ENCODE data around the gene CDH4.

CDH4 gene

GRCh38 chr20:61556673-61557072 lies 304.6 kb downstream of the CDH4 start:
- Histone ChIP-seq H3K36me3 (ENCODE audit: control insufficient read depth in 5 of 5, insufficient read depth in 5 of 5, low read length in 5 of 5) (no peaks in the 10 kb centered on the region), H3K27ac (ENCODE audit: low read depth, low read length) (no peak overlapping the region), H3K4me1 (ENCODE audit: control insufficient read depth in 5 of 5, insufficient read depth in 5 of 5, low read length in 5 of 5) (no peaks in the 10 kb centered on the region), H3K27me3 (ENCODE audit: control insufficient read depth in 5 of 5, insufficient read depth in 4 of 5, low read length in 5 of 5) (peaks cover 0 to 13% (median 0%) of the 10 kb centered on the region in 5 donors), H3K9me3 (ENCODE audit: control insufficient read depth in 5 of 5, low read length in 5 of 5) (peaks cover 0 to 5% (median 2%) of the 10 kb centered on the region in 5 donors), H3K9ac (ENCODE audit: low read length in 5 of 5) (no peak overlapping the region), H3K4me3 (ENCODE audit: low read depth in 1 of 5, low read length in 5 of 5) (no peak overlapping the region)

GRCh38 chr20:61557621-61558020 lies 305.6 kb downstream of the CDH4 start:
- Histone ChIP-seq H3K27ac (ENCODE audit: low read depth, low read length) (no peak overlapping the region), H3K36me3 (ENCODE audit: control insufficient read depth in 5 of 5, insufficient read depth in 5 of 5, low read length in 5 of 5) (no peaks in the 10 kb centered on the region), H3K27me3 (ENCODE audit: control insufficient read depth in 5 of 5, insufficient read depth in 4 of 5, low read length in 5 of 5) (peaks cover 0 to 13% (median 0%) of the 10 kb centered on the region in 5 donors), H3K9me3 (ENCODE audit: control insufficient read depth in 5 of 5, low read length in 5 of 5) (peaks cover 0 to 4% (median 0%) of the 10 kb centered on the region in 5 donors), H3K4me3 (ENCODE audit: low read depth in 1 of 5, low read length in 5 of 5) (no peak overlapping the region), H3K4me1 (ENCODE audit: control insufficient read depth in 5 of 5, insufficient read depth in 5 of 5, low read length in 5 of 5) (no peaks in the 10 kb centered on the region), H3K9ac (ENCODE audit: low read length in 5 of 5) (no peak overlapping the region)

- H3K9ac ChIP-seq (ENCODE audit: low read length in 5 of 5): no peak overlapping the region
- H3K9me3 ChIP-seq (ENCODE audit: control insufficient read depth in 5 of 5, low read length in 5 of 5): peaks cover 0 to 4% (median 0%) of the 10 kb centered on the region in 5 donors
- H3K4me3 ChIP-seq (ENCODE audit: low read depth in 1 of 5, low read length in 5 of 5): no peak overlapping the region
- no peak overlapping the region for H3K27ac ChIP-seq (ENCODE audit: low read depth, low read length)
- peaks cover 0 to 13% (median 5%) of the 10 kb centered on the region in 5 donors for H3K27me3 ChIP-seq (ENCODE audit: control insufficient read depth in 5 of 5, insufficient read depth in 4 of 5, low read length in 5 of 5)
- no peaks in the 10 kb centered on the region for H3K4me1 ChIP-seq (ENCODE audit: control insufficient read depth in 5 of 5, insufficient read depth in 5 of 5, low read length in 5 of 5)
- no peaks in the 10 kb centered on the region for H3K36me3 ChIP-seq (ENCODE audit: control insufficient read depth in 5 of 5, insufficient read depth in 5 of 5, low read length in 5 of 5)
Observed at GRCh38 chr20:61558726-61559125, 306.7 kb downstream of the CDH4 start.

- Histone ChIP-seq H3K36me3 (ENCODE audit: control insufficient read depth in 5 of 5, insufficient read depth in 5 of 5, low read length in 5 of 5) (no peaks in the 10 kb centered on the region), H3K27ac (ENCODE audit: low read depth, low read length) (no peak overlapping the region), H3K27me3 (ENCODE audit: control insufficient read depth in 5 of 5, insufficient read depth in 4 of 5, low read length in 5 of 5) (peaks cover 0 to 13% (median 5%) of the 10 kb centered on the region in 5 donors), H3K9me3 (ENCODE audit: control insufficient read depth in 5 of 5, low read length in 5 of 5) (peaks cover 0 to 1% (median 0%) of the 10 kb centered on the region in 5 donors), H3K4me3 (ENCODE audit: low read depth in 1 of 5, low read length in 5 of 5) (no peak overlapping the region), H3K4me1 (ENCODE audit: control insufficient read depth in 5 of 5, insufficient read depth in 5 of 5, low read length in 5 of 5) (no peaks in the 10 kb centered on the region), H3K9ac (ENCODE audit: low read length in 5 of 5) (no peak overlapping the region)
Observed at GRCh38 chr20:61559706-61560315, 307.8 kb downstream of the CDH4 start.

- Histone ChIP-seq H3K4me3 (ENCODE audit: low read depth in 1 of 5, low read length in 5 of 5) (no peak overlapping the region), H3K36me3 (ENCODE audit: control insufficient read depth in 5 of 5, insufficient read depth in 5 of 5, low read length in 5 of 5) (no peaks in the 10 kb centered on the region), H3K9ac (ENCODE audit: low read length in 5 of 5) (no peak overlapping the region), H3K9me3 (ENCODE audit: control insufficient read depth in 5 of 5, low read length in 5 of 5) (no peaks in the 10 kb centered on the region), H3K4me1 (ENCODE audit: control insufficient read depth in 5 of 5, insufficient read depth in 5 of 5, low read length in 5 of 5) (no peaks in the 10 kb centered on the region), H3K27me3 (ENCODE audit: control insufficient read depth in 5 of 5, insufficient read depth in 4 of 5, low read length in 5 of 5) (peaks cover 0 to 15% (median 3%) of the 10 kb centered on the region in 5 donors), H3K27ac (ENCODE audit: low read depth, low read length) (no peak overlapping the region)
Observed at GRCh38 chr20:61560361-61560853, 308.3 kb downstream of the CDH4 start.

- Histone ChIP-seq H3K36me3 (ENCODE audit: control insufficient read depth in 5 of 5, insufficient read depth in 5 of 5, low read length in 5 of 5) (no peaks in the 10 kb centered on the region), H3K9me3 (ENCODE audit: control insufficient read depth in 5 of 5, low read length in 5 of 5) (no peaks in the 10 kb centered on the region), H3K4me3 (ENCODE audit: low read depth in 1 of 5, low read length in 5 of 5) (no peak overlapping the region), H3K27ac (ENCODE audit: low read depth, low read length) (no peak overlapping the region), H3K9ac (ENCODE audit: low read length in 5 of 5) (no peak overlapping the region), H3K4me1 (ENCODE audit: control insufficient read depth in 5 of 5, insufficient read depth in 5 of 5, low read length in 5 of 5) (no peaks in the 10 kb centered on the region), H3K27me3 (ENCODE audit: control insufficient read depth in 5 of 5, insufficient read depth in 4 of 5, low read length in 5 of 5) (peaks cover 0 to 24% (median 3%) of the 10 kb centered on the region in 5 donors)
Observed at GRCh38 chr20:61561111-61561830, 309.2 kb downstream of the CDH4 start.

- no peaks in the 10 kb centered on the region for H3K9me3 ChIP-seq (ENCODE audit: control insufficient read depth in 5 of 5, low read length in 5 of 5)
- H3K9ac ChIP-seq (ENCODE audit: low read length in 5 of 5): no peak overlapping the region
- peaks cover 0 to 21% (median 3%) of the 10 kb centered on the region in 5 donors for H3K27me3 ChIP-seq (ENCODE audit: control insufficient read depth in 5 of 5, insufficient read depth in 4 of 5, low read length in 5 of 5)
- no peaks in the 10 kb centered on the region for H3K36me3 ChIP-seq (ENCODE audit: control insufficient read depth in 5 of 5, insufficient read depth in 5 of 5, low read length in 5 of 5)
- H3K4me3 ChIP-seq (ENCODE audit: low read depth in 1 of 5, low read length in 5 of 5): no peak overlapping the region
- no peak overlapping the region for H3K27ac ChIP-seq (ENCODE audit: low read depth, low read length)
- H3K4me1 ChIP-seq (ENCODE audit: control insufficient read depth in 5 of 5, insufficient read depth in 5 of 5, low read length in 5 of 5): no peaks in the 10 kb centered on the region
Observed at GRCh38 chr20:61562491-61562890, 310.4 kb downstream of the CDH4 start.

GRCh38 chr20:61562897-61563504 lies 310.9 kb downstream of the CDH4 start:
- Histone ChIP-seq H3K36me3 (ENCODE audit: control insufficient read depth in 5 of 5, insufficient read depth in 5 of 5, low read length in 5 of 5) (no peaks in the 10 kb centered on the region), H3K9ac (ENCODE audit: low read length in 5 of 5) (no peak overlapping the region), H3K27ac (ENCODE audit: low read depth, low read length) (no peak overlapping the region), H3K9me3 (ENCODE audit: control insufficient read depth in 5 of 5, low read length in 5 of 5) (no peaks in the 10 kb centered on the region), H3K4me1 (ENCODE audit: control insufficient read depth in 5 of 5, insufficient read depth in 5 of 5, low read length in 5 of 5) (no peaks in the 10 kb centered on the region), H3K27me3 (ENCODE audit: control insufficient read depth in 5 of 5, insufficient read depth in 4 of 5, low read length in 5 of 5) (peaks cover 0 to 21% (median 3%) of the 10 kb centered on the region in 5 donors), H3K4me3 (ENCODE audit: low read depth in 1 of 5, low read length in 5 of 5) (no peak overlapping the region)

- Histone ChIP-seq H3K27me3 (ENCODE audit: control insufficient read depth in 5 of 5, insufficient read depth in 4 of 5, low read length in 5 of 5) (peaks cover 0 to 18% (median 6%) of the 10 kb centered on the region in 5 donors), H3K36me3 (ENCODE audit: control insufficient read depth in 5 of 5, insufficient read depth in 5 of 5, low read length in 5 of 5) (no peaks in the 10 kb centered on the region), H3K27ac (ENCODE audit: low read depth, low read length) (no peak overlapping the region), H3K9me3 (ENCODE audit: control insufficient read depth in 5 of 5, low read length in 5 of 5) (no peaks in the 10 kb centered on the region), H3K9ac (ENCODE audit: low read length in 5 of 5) (no peak overlapping the region), H3K4me1 (ENCODE audit: control insufficient read depth in 5 of 5, insufficient read depth in 5 of 5, low read length in 5 of 5) (no peaks in the 10 kb centered on the region), H3K4me3 (ENCODE audit: low read depth in 1 of 5, low read length in 5 of 5) (no peak overlapping the region)
Observed at GRCh38 chr20:61564628-61565027, 312.6 kb downstream of the CDH4 start.

- Histone ChIP-seq H3K9me3 (ENCODE audit: control insufficient read depth in 5 of 5, low read length in 5 of 5) (no peaks in the 10 kb centered on the region), H3K4me1 (ENCODE audit: control insufficient read depth in 5 of 5, insufficient read depth in 5 of 5, low read length in 5 of 5) (no peaks in the 10 kb centered on the region), H3K9ac (ENCODE audit: low read length in 5 of 5) (no peak overlapping the region), H3K4me3 (ENCODE audit: low read depth in 1 of 5, low read length in 5 of 5) (no peak overlapping the region), H3K36me3 (ENCODE audit: control insufficient read depth in 5 of 5, insufficient read depth in 5 of 5, low read length in 5 of 5) (no peaks in the 10 kb centered on the region), H3K27me3 (ENCODE audit: control insufficient read depth in 5 of 5, insufficient read depth in 4 of 5, low read length in 5 of 5) (peaks cover 0 to 19% (median 10%) of the 10 kb centered on the region in 5 donors), H3K27ac (ENCODE audit: low read depth, low read length) (no peak overlapping the region)
Observed at GRCh38 chr20:61565791-61566190, 313.7 kb downstream of the CDH4 start.

Data from subcutaneous abdominal adipose tissue (tissue), 5 donors.